Measurements from ENCODE around the gene TNRC6A. TPM values are rescaled to one million over a fixed set of nuclear protein-coding genes. Genes with fewer than 3 reads are reported as not detected.
A peak's percentile ranks its signal among the peaks of the same experiment; 100 is the strongest.
"Not testable (repeated sequence)": the region's sequence is repeated elsewhere in the genome, so short reads cannot be mapped to it uniquely, and the experiment has no call there.

Gene TNRC6A
- total RNA-seq, 6 experiments from 2014 or later, result 40.7 to 49.3 (median 41.7) TPM

GRCh38 chr16:24838554-24839266 lies 109.3 kb downstream of the TNRC6A start:
- peaks cover 40% of the 10 kb centered on the region for H3K4me1 Mint-ChIP-seq (ENCODE audit: low read depth)
- H3K9me3 Mint-ChIP-seq, result no peaks in the 10 kb centered on the region
- peak overlapping the region; percentile 97 for H3K27ac Mint-ChIP-seq
- H3K27me3 Mint-ChIP-seq (ENCODE audit: insufficient read depth), result no peaks in the 10 kb centered on the region; the same call in 1 of the 2 replicates
- peak overlapping the region; percentile 84 for H3K4me3 Mint-ChIP-seq
- DNase-seq, result peak; percentile 62
- TF ChIP-seq CTCF (IDR thresholded peaks at IDR 0.05), result no peak
- no peaks in the 10 kb centered on the region for H3K36me3 Mint-ChIP-seq (ENCODE audit: low read depth)

GRCh38 chr16:24839347-24839972 lies 110.0 kb downstream of the TNRC6A start:
- Mint-ChIP-seq H3K4me1 (ENCODE audit: low read depth) (peaks cover 42% of the 10 kb centered on the region), H3K9me3 (no peaks in the 10 kb centered on the region), H3K36me3 (ENCODE audit: low read depth) (no peaks in the 10 kb centered on the region), H3K27me3 (ENCODE audit: insufficient read depth) (no peaks in the 10 kb centered on the region; the same call in 1 of the 2 replicates), H3K4me3 (peak overlapping the region; percentile 84), H3K27ac (peak overlapping the region; percentile 97)
- TF ChIP-seq CTCF (IDR thresholded peaks at IDR 0.05), result no peak
- no peak for DNase-seq

- H3K4me1 Mint-ChIP-seq (ENCODE audit: low read depth), result peaks cover 40% of the 10 kb centered on the region
- DNase-seq, result no peak
- H3K9me3 Mint-ChIP-seq, result no peaks in the 10 kb centered on the region
- no peaks in the 10 kb centered on the region for H3K36me3 Mint-ChIP-seq (ENCODE audit: low read depth)
- H3K27ac Mint-ChIP-seq, result no peak overlapping the region; the same call in 1 of the 2 replicates
- no peak overlapping the region for H3K4me3 Mint-ChIP-seq
- TF ChIP-seq CTCF (IDR thresholded peaks at IDR 0.05), result no peak
- no peaks in the 10 kb centered on the region; the same call in 1 of the 2 replicates for H3K27me3 Mint-ChIP-seq (ENCODE audit: insufficient read depth)
These were observed 111.8 kb downstream of the TNRC6A start for GRCh38 chr16:24841291-24841690.

- no peak overlapping the region for H3K4me3 Mint-ChIP-seq
- H3K4me1 Mint-ChIP-seq (ENCODE audit: low read depth), result peaks cover 48% of the 10 kb centered on the region
- 0 out of 2 replicates have a peak overlapping the region, but pooled peaks have one; percentile 6 for H3K27ac Mint-ChIP-seq
These were observed 114.9 kb downstream of the TNRC6A start for GRCh38 chr16:24844101-24845030.

GRCh38 chr16:24845031-24845365 lies 115.5 kb downstream of the TNRC6A start:
- not testable (repeated sequence) for H3K9me3 Mint-ChIP-seq; DNase-seq; H3K36me3 Mint-ChIP-seq (ENCODE audit: low read depth); H3K4me3 Mint-ChIP-seq; H3K27ac Mint-ChIP-seq; H3K27me3 Mint-ChIP-seq (ENCODE audit: insufficient read depth)
- peaks cover 46% of the 10 kb centered on the region for H3K4me1 Mint-ChIP-seq (ENCODE audit: low read depth)

More at GRCh38 chr16:24844101-24845030, 114.9 kb downstream of the TNRC6A start:
- H3K9me3 Mint-ChIP-seq, result no peaks in the 10 kb centered on the region
- no peak for DNase-seq
- H3K27me3 Mint-ChIP-seq (ENCODE audit: insufficient read depth), result no peaks in the 10 kb centered on the region; the same call in 1 of the 2 replicates
- no peaks in the 10 kb centered on the region for H3K36me3 Mint-ChIP-seq (ENCODE audit: low read depth)
- TF ChIP-seq CTCF (IDR thresholded peaks at IDR 0.05), result no peak

Data from HFFc6 (cell line).